Activated CD8-positive, alpha-beta T cell treated with anti-CD3 and anti-CD28 coated beads for 36 hours (primary cell): ENCODE results near the gene POU6F1. TPM values are rescaled to one million over a fixed set of nuclear protein-coding genes. Genes with fewer than 3 reads are reported as not detected.

Source experiments
- ATAC-seq: fragments of 200-7000 bp; cut with Tn5 transposase; one replicate; pipeline ENCODE4 v1.10.0; 2021; ENCODE audit warnings: mild to moderate bottlenecking, moderate library complexity
- CTCF ChIA-PET: fragments of 350-600 bp; sonication (Branson Sonifier 250); formaldehyde crosslinking; loops from one replicate; lab custom pipeline; 2021; ENCODE audit warnings: antibody characterized with exemption; lab: Charles Lee
- POLR2A ChIA-PET: fragments of 350-600 bp; sonication (Branson Sonifier 250); formaldehyde crosslinking; loops from one replicate; lab custom pipeline; 2021; ENCODE audit warnings: antibody characterized with exemption; lab: Charles Lee
- DNase-seq: peaks from one replicate; pipeline ENCODE4 v3.0.0-alpha.2; 2020
- H3K27ac Mint-ChIP-seq: one replicate; pipeline ENCODE4 v1.8.0; 2021; ENCODE audit warnings: mild to moderate bottlenecking, mixed read lengths
- H3K27me3 Mint-ChIP-seq: one replicate; pipeline ENCODE4 v1.8.0; 2021; ENCODE audit warnings: mixed read lengths
- H3K36me3 Mint-ChIP-seq: one replicate; pipeline ENCODE4 v1.8.0; 2021; ENCODE audit warnings: low read depth, mixed read lengths
- H3K4me1 Mint-ChIP-seq: one replicate; pipeline ENCODE4 v1.8.0; 2021; ENCODE audit warnings: low read depth, mixed read lengths
- H3K4me3 Mint-ChIP-seq: one replicate; pipeline ENCODE4 v1.8.0; 2021; ENCODE audit warnings: mild to moderate bottlenecking, moderate library complexity, mixed read lengths
- H3K9me3 Mint-ChIP-seq: one replicate; pipeline ENCODE4 v1.8.0; 2021; ENCODE audit warnings: mixed read lengths
- CTCF ChIP-seq: fragments of 200-600 bp; IDR thresholded peaks from one replicate; pipeline ENCODE4 v1.8.0; 2022; ENCODE audit warnings: antibody characterized with exemption, mild to moderate bottlenecking
- intact Hi-C: fragments of 100-400 bp; cut with micrococcal nuclease; formaldehyde crosslinking; loops from one replicate; pipeline ENCODE4 v1.10.0; 2022
- total RNA-seq, 2 experiments: library from RNA; stranded (reverse); gene quantifications; one replicate each; pipeline ENCODE4 v1.2.3, GENCODE V29; 2021

Gene POU6F1
- total RNA-seq, 2 experiments from 2014 or later: 5.8 to 7.3 TPM

GRCh38 chr12:51156245-51156765 is 61.6 kb downstream of the POU6F1 start:
- ATAC-seq (no peak), DNase-seq (no peak)
- ChIA-PET POLR2A (no interaction called here), CTCF (no interaction called here)
- intact Hi-C loops: no loop called here
- Mint-ChIP-seq H3K4me1 (peaks cover 5% of the 10 kb centered on the region), H3K4me3 (no peak overlapping the region), H3K9me3 (no peaks in the 10 kb centered on the region), H3K36me3 (peaks cover 12% of the 10 kb centered on the region), H3K27ac (no peak overlapping the region), H3K27me3 (no peaks in the 10 kb centered on the region)
- no peak for TF ChIP-seq CTCF

- no peak for DNase-seq
- Mint-ChIP-seq H3K36me3 (peaks cover 10% of the 10 kb centered on the region), H3K27ac (no peak overlapping the region), H3K4me3 (no peak overlapping the region), H3K27me3 (no peaks in the 10 kb centered on the region), H3K9me3 (no peaks in the 10 kb centered on the region), H3K4me1 (peaks cover 7% of the 10 kb centered on the region)
- ChIA-PET CTCF (no interaction called here), POLR2A (no interaction called here)
- no peak for ATAC-seq
- no peak for TF ChIP-seq CTCF
- intact Hi-C loops: no loop called here
These were observed 64.9 kb downstream of the POU6F1 start for GRCh38 chr12:51152953-51153352.

- Mint-ChIP-seq H3K4me1 (peaks cover 15% of the 10 kb centered on the region), H3K27ac (no peak overlapping the region), H3K27me3 (no peaks in the 10 kb centered on the region), H3K9me3 (no peaks in the 10 kb centered on the region), H3K4me3 (no peak overlapping the region), H3K36me3 (peaks cover 4% of the 10 kb centered on the region)
- DNase-seq (no peak), ATAC-seq (no peak)
- intact Hi-C loops: no loop called here
- ChIA-PET CTCF (no interaction called here), POLR2A (no interaction called here)
- no peak for TF ChIP-seq CTCF
These were observed 67.1 kb downstream of the POU6F1 start for GRCh38 chr12:51150777-51151176.

- intact Hi-C loops: no loop called here
- Mint-ChIP-seq H3K27me3 (no peaks in the 10 kb centered on the region), H3K4me1 (peaks cover 15% of the 10 kb centered on the region), H3K36me3 (peaks cover 7% of the 10 kb centered on the region), H3K9me3 (no peaks in the 10 kb centered on the region), H3K4me3 (no peak overlapping the region), H3K27ac (no peak overlapping the region)
- ATAC-seq: no peak
- CTCF ChIA-PET: interaction anchor here (1.2 kb wide), 1 partner anchor 15 kb away, joined by 3 read pairs; no protein-coding TSS in a partner anchor
- POLR2A ChIA-PET: no interaction called here
- no peak for TF ChIP-seq CTCF
- DNase-seq: no peak
These were observed 70.6 kb downstream of the POU6F1 start for GRCh38 chr12:51147309-51147708.

- DNase-seq (no peak), ATAC-seq (no peak)
- H3K9me3 Mint-ChIP-seq: no peaks in the 10 kb centered on the region
- H3K4me3 Mint-ChIP-seq: no peak overlapping the region
- ChIA-PET CTCF (interaction anchor here (1.5 kb wide), 1 partner anchor 202 kb away, joined by 5 read pairs; no protein-coding TSS in a partner anchor), POLR2A (no interaction called here)
- peaks cover 5% of the 10 kb centered on the region for H3K36me3 Mint-ChIP-seq
- H3K27me3 Mint-ChIP-seq: no peaks in the 10 kb centered on the region
- TF ChIP-seq CTCF: no peak
- H3K4me1 Mint-ChIP-seq: no peaks in the 10 kb centered on the region
- intact Hi-C loops: no loop called here
- H3K27ac Mint-ChIP-seq: no peak overlapping the region
These were observed 78.5 kb downstream of the POU6F1 start for GRCh38 chr12:51139292-51139844.

Other genes starting within 250 kb of the POU6F1 start
- gene SLC11A2, start 191.7 kb downstream of the POU6F1 start, total RNA-seq: 10 to 100 TPM; 21.6 to 23.9 TPM
- gene LETMD1, start 169.7 kb downstream of the POU6F1 start, total RNA-seq: 10 to 100 TPM; 71.6 to 81.5 TPM
- gene CSRNP2, start 134.5 kb downstream of the POU6F1 start, total RNA-seq: 1 to 10 TPM; 9.2 to 9.6 TPM
- gene TFCP2, start 44.9 kb downstream of the POU6F1 start, total RNA-seq: 10 to 100 TPM; 27.4 to 27.9 TPM
- gene DAZAP2, start 20.8 kb upstream of the POU6F1 start, total RNA-seq: 10 to 100 TPM; 91.7 to 98.3 TPM
- 1 to 10 TPM in 1 of 2 experiments, under 1 TPM in 1; 0.96 to 1.4 TPM for gene SMAGP, start 52.4 kb upstream of the POU6F1 start, total RNA-seq
- 10 to 100 TPM; 39.5 to 41.7 TPM for gene BIN2, start 106.1 kb upstream of the POU6F1 start, total RNA-seq
- under 1 TPM in 1 of 2 experiments, not detected in 1; 0.29 TPM for gene CELA1, start 128.6 kb upstream of the POU6F1 start, total RNA-seq
- gene GALNT6, start 173.3 kb upstream of the POU6F1 start, total RNA-seq: 10 to 100 TPM; 18.0 to 22.3 TPM
- gene SLC4A8, start 206.8 kb upstream of the POU6F1 start, total RNA-seq: 1 to 10 TPM; 1.1 to 2.7 TPM